Measurements from ENCODE around the gene CNTLN. TPM values are rescaled to one million over a fixed set of nuclear protein-coding genes. Genes with fewer than 3 reads are reported as not detected.
"Not testable (repeated sequence)": the region's sequence is repeated elsewhere in the genome, so short reads cannot be mapped to it uniquely, and the experiment has no call there.

CNTLN gene
- total and polyA plus RNA-seq, 2 of the 13 experiments (the other 11 are each of a cell fraction or from before 2014, with no cell fraction given), result 1.5 to 5.7 TPM

GRCh38 chr9:17521100-17521855 lies 386.4 kb downstream of the CNTLN start:
- WGBS (ENCODE audit: low lambda C conversion rate), result 31% methylated on average over 3 of the region's 3 CpGs
- Histone ChIP-seq H3K9ac (ENCODE audit: insufficient read depth, low read depth, low read length) (no peak overlapping the region), H2AFZ (ENCODE audit: low read length) (no peak overlapping the region), H3K4me1 (ENCODE audit: insufficient read depth, low read length) (peaks cover 8% of the 10 kb centered on the region), H4K20me1 (ENCODE audit: insufficient read depth, low read length) (no peaks in the 10 kb centered on the region), H3K27ac (ENCODE audit: extremely low read length, insufficient read depth, low read length) (no peak overlapping the region), H3K4me2 (ENCODE audit: low read depth, low read length) (no peak overlapping the region), H3K27me3 (ENCODE audit: control insufficient read depth in 1 of 2, insufficient read depth in 2 of 2, low read length in 2 of 2) (no peaks in the 10 kb centered on the region), H3K79me2 (ENCODE audit: insufficient read depth, low read length) (no peaks in the 10 kb centered on the region), H3K9me3 (ENCODE audit: low read length) (no peaks in the 10 kb centered on the region), H3K36me3 (replicated peaks in 1 of 2; ENCODE audit: control insufficient read depth in 1 of 2, insufficient read depth in 2 of 2, low read length in 2 of 2) (no peaks in the 10 kb centered on the region), H3K4me3 (replicated peaks in 1 of 3; ENCODE audit: insufficient read depth in 1 of 3, low read depth in 2 of 3, low read length in 3 of 3) (no peak overlapping the region)
- ChIA-PET CTCF (ENCODE audit: low intra/inter-chr PET ratio, low total read pairs) (no interaction called here), POLR2A (no interaction called here)
- in situ Hi-C loops (cut with HindIII; ENCODE audit: extremely low pct_ligation_motif_present, low pct_unique_long_range_greater_than_20kb), result loop anchor here (10.0 kb wide), 1 partner anchor 694 kb away; no protein-coding TSS in a partner anchor
- TF ChIP-seq CC2D1A (CRISPR knock-in tag; IDR thresholded peaks at IDR 0.05), result no peak
- no peak for TF ChIP-seq ZNF652 (CRISPR knock-in tag; IDR thresholded peaks at IDR 0.05; ENCODE audit: borderline replicate concordance, low read depth)
- TF ChIP-seq ZNF660 (CRISPR knock-in tag; IDR thresholded peaks at IDR 0.05; ENCODE audit: borderline replicate concordance, low read depth), result no peak
- TF ChIP-seq, protein P1, sequence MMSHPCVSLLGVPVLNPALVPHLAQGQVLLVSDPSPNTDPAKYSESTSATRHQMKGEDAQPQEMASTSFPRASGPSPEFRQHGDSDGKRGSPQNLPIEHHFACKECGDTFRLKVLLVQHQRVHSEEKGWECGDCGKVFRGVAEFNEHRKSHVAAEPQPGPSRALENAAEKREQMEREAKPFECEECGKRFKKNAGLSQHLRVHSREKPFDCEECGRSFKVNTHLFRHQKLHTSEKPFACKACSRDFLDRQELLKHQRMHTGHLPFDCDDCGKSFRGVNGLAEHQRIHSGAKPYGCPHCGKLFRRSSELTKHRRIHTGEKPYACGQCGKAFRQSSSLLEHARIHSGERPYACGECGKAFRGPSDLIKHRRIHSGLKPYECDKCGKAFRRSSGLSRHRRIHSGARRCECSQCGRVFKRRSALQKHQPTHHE (CRISPR knock-in tag; IDR thresholded peaks at IDR 0.05; ENCODE audit: borderline replicate concordance), result no peak
- FAIRE-seq (no peak), ATAC-seq (no peak), DNase-seq (ENCODE audit: low spot score) (no peak)
- intact Hi-C loops (cut with micrococcal nuclease; ENCODE audit: unreplicated experiment), result no loop called here
- no TSS peak for BruUV-seq (replicated peaks)

DNA sequence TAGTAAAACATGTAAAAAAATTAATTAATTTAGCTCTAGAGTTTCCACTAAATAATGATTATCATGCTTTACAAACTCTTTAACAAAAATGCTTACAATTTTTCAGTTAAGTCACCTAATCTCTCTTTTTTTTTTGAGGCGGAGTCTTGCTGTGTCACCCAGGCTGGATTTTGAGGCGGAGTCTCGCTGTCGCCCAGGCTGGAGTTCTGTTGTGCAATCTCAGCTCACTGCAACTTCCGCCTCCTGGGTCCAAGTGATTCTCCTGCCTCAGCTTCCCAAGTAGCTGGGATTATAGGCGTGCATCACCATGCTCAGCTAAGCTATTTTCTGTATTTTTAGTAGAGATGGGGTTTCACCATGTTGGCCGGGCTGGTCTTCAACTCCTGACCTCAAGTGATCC lies 391.9 kb downstream of the CNTLN start:
- H3K9ac ChIP-seq (ENCODE audit: insufficient read depth, low read depth, low read length); CTCF ChIA-PET (ENCODE audit: low intra/inter-chr PET ratio, low total read pairs); H3K27me3 ChIP-seq (ENCODE audit: control insufficient read depth in 1 of 2, insufficient read depth in 2 of 2, low read length in 2 of 2); H4K20me1 ChIP-seq (ENCODE audit: insufficient read depth, low read length); H3K4me2 ChIP-seq (ENCODE audit: low read depth, low read length); H3K9me3 ChIP-seq (ENCODE audit: low read length); POLR2A ChIA-PET; ATAC-seq; H3K27ac ChIP-seq (ENCODE audit: extremely low read length, insufficient read depth, low read length); FAIRE-seq; BruUV-seq (replicated peaks); H3K79me2 ChIP-seq (ENCODE audit: insufficient read depth, low read length); intact Hi-C loops (cut with micrococcal nuclease; ENCODE audit: unreplicated experiment); H3K36me3 ChIP-seq (replicated peaks in 1 of 2; ENCODE audit: control insufficient read depth in 1 of 2, insufficient read depth in 2 of 2, low read length in 2 of 2); H2AFZ ChIP-seq (ENCODE audit: low read length); H3K4me3 ChIP-seq (replicated peaks in 1 of 3; ENCODE audit: insufficient read depth in 1 of 3, low read depth in 2 of 3, low read length in 3 of 3); H3K4me1 ChIP-seq (ENCODE audit: insufficient read depth, low read length); DNase-seq (ENCODE audit: low spot score): not testable (repeated sequence)
- TF ChIP-seq ZNF441 (CRISPR knock-in tag; IDR thresholded peaks at IDR 0.05; ENCODE audit: borderline replicate concordance), result peak; percentile 52; the same call in 1 of the 2 replicates
- peak; percentile 6; the same call in 1 of the 2 replicates for TF ChIP-seq CEBPG (CRISPR knock-in tag; IDR thresholded peaks at IDR 0.05)
- WGBS (ENCODE audit: low lambda C conversion rate), result 40% methylated on average over 7 of the region's 7 CpGs
- in situ Hi-C loops (cut with HindIII; ENCODE audit: extremely low pct_ligation_motif_present, low pct_unique_long_range_greater_than_20kb), result loop anchor here (10.0 kb wide), 1 partner anchor 688 kb away; no protein-coding TSS in a partner anchor
